HT-29 (cell line): ENCODE measurements around the gene FXN. TPM values are rescaled to one million over a fixed set of nuclear protein-coding genes. Genes with fewer than 3 reads are reported as not detected.
"Not testable (repeated sequence)": the region's sequence is repeated elsewhere in the genome, so short reads cannot be mapped to it uniquely, and the experiment has no call there.

Source experiments
- DNase-seq: peaks from one replicate; pipeline ENCODE4 v3.0.0-alpha.2; 2015; ENCODE audit warnings: low spot score
- total RNA-seq: library from RNA; depleted of rRNA; stranded (reverse); fragments of >200 nt; shearing (Covaris generic); gene quantifications from 2 replicates; pipeline ENCODE4 v1.2.3, GENCODE V29; 2014

Gene FXN
- total RNA-seq, 1 experiment from 2014 or later, result 10.1 TPM

DNA sequence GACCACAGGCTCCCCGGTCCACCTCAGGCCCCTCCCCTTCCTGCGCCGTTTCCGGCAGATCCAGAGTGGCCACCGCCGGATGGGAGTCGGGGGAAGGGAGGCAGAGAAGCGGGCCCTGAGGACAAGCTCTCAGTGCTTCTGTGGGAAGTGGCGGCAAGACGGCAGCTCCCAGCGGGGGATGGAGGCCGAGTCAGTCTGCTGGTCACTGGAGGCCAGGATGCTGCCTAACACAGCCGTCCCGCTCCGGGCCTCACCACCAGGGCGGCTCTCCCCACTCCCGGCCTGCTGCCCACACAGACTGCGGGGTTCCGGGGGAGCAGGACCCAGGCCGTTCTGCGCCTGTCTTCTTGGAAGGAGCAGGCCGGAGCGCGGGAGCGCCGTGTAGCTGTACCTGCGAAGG, 31.4 kb downstream of the FXN start:
- no peak for DNase-seq

DNA sequence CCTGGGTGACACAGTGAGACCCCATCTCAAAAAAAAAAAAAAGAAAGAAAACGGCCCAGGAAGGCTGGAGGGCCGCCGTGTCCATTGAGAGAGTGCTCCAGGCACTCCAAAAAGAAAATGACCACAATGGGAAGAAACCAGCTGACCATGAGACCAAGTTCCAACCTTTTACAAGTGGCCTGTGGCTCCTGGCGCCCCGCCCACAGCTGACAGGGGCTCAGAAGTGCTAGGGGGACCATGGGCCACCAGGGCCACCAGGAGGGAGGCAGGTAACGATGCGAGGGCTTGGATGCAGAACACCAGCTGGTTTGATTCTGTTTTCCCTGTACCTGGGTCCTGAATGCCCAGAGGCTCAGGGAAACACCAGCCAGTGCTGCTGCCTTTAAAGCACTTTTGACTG, 34.6 kb downstream of the FXN start:
- no peak for DNase-seq

DNA sequence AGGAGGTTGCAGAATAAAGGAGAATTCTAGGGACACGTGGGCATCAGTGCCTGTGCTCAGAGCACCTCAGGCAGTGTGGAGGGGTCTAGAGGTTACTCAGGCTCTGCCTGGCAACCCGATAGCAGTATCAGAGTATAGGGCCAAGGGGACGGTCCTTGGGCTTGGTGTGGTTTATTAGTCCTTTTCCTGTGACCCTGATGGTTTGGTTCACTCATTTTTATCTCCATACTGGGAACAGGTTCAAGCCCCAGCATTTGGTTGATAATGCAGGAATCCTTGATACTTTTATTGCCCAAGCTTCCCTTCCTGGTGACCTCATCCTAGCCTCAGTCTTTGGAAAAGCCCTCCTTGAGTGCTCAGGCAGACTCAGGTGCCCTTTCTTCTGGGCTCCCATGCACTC, 35.5 kb downstream of the FXN start:
- DNase-seq, result no peak

DNA sequence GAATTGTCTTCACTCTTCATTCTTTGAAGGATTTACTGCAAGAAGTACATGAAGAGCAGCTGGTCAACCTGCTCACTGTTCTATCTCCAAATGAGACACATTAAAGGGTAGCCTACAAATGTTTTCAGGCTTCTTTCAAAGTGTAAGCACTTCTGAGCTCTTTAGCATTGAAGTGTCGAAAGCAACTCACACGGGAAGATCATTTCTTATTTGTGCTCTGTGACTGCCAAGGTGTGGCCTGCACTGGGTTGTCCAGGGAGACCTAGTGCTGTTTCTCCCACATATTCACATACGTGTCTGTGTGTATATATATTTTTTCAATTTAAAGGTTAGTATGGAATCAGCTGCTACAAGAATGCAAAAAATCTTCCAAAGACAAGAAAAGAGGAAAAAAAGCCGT, 37.6 kb downstream of the FXN start:
- DNase-seq, result no peak

DNA sequence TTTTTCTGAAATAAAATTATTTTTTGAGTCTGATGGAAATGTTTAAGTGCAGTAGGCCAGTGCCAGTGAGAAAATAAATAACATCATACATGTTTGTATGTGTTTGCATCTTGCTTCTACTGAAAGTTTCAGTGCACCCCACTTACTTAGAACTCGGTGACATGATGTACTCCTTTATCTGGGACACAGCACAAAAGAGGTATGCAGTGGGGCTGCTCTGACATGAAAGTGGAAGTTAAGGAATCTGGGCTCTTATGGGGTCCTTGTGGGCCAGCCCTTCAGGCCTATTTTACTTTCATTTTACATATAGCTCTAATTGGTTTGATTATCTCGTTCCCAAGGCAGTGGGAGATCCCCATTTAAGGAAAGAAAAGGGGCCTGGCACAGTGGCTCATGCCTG, 39.2 kb downstream of the FXN start:
- DNase-seq, result no peak

DNA sequence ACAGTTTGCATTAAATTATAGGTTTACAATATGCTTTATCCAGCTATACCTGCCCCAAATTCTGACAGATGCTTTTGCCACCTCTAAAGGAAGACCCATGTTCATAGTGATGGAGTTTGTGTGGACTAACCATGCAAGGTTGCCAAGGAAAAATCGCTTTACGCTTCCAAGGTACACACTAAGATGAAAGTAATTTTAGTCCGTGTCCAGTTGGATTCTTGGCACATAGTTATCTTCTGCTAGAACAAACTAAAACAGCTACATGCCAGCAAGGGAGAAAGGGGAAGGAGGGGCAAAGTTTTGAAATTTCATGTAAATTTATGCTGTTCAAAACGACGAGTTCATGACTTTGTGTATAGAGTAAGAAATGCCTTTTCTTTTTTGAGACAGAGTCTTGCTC, 41.0 kb downstream of the FXN start:
- no peak for DNase-seq

DNA sequence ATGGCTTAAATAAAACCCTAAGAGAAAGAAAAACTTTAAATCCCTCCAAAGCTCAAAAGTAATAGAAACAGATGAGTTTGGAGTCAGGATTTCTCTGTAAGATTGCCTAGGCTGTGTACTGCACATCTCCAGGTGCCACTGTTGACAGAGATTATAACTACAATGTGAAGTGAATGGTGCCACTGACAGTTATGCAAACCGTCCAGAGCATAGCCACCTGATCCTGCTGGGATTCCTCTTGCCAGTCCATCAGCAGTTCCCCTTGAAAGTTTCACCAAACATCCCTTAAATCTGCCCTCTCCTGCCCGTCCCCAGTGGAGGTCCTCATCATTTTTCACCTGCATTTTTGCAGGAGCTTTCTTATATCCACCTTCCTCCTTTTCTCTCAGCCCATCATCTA, 42.5 kb downstream of the FXN start:
- no peak for DNase-seq

DNA sequence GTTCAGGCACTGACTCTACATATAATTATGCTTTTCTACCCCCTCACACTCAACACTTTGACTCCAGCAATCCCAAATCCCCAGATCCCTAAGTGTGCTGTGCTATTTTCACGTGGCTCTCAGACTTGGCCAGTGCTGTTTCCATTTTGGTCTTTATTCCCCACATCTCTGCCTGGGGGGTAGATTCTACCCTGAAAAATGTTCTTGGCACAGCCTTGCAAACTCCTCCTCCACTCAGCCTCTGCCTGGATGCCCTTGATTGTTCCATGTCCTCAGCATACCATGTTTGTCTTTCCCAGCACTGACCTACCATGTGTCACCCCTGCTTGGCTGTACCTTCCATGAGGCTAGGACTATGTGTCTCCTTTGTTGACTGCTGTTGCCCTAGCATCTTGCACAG, 43.0 kb downstream of the FXN start:
- DNase-seq, result no peak

DNA sequence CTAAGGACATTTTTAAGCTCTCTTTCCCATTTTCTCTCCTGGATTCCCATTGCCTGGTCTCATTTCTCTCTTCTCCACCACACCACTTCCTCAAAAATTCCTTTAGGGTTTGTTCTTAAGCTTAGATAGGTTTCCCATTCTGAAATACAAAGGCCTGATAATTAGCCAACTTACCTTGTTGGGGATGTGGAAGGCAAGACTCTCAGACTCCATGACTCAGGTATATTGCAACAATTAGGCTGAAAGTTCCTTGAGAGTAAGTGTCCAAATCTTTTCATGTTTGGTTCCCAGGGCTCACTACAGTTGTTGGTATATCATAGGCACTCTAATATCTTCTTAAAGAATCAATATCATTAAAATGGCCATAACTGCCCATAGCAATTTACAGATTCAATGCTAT, 43.6 kb downstream of the FXN start:
- DNase-seq, result no peak

DNA sequence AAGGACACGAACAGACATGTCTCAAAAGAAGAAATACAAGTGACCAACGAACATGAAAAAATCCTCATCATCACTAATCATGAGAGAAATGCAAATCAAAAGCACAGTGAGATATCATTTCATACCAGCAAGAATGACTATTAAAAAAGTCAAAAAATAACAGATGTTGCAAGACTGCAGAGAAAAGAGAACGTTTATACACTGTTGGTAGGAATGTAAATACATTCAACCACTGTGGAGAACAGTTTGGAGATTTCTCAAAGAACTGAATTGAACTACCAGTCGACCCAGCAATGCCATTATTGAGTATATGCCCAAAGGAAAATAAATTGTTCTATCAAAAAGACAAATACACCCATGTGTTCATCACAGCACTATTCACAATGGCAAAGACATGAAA, 45.7 kb downstream of the FXN start:
- DNase-seq, result no peak

DNA sequence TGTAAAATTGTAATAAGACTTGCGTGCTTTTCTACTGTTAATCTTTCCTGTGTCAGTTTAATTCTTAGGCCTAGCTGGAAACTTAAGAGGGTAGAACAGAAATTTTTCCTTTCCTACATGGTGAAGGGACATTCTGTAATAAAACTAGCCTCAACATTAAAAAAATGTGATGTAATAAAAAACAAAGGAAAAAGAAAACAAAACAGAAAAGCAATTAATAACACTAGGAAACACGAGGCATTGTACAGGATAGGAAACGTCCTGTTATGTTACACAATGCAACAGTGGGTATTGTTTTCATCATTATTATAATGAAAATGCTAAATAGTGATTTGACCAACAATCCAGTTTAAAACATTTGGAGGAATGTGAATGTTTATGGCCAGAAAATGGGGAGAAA, 47.8 kb downstream of the FXN start:
- DNase-seq, result no peak

DNA sequence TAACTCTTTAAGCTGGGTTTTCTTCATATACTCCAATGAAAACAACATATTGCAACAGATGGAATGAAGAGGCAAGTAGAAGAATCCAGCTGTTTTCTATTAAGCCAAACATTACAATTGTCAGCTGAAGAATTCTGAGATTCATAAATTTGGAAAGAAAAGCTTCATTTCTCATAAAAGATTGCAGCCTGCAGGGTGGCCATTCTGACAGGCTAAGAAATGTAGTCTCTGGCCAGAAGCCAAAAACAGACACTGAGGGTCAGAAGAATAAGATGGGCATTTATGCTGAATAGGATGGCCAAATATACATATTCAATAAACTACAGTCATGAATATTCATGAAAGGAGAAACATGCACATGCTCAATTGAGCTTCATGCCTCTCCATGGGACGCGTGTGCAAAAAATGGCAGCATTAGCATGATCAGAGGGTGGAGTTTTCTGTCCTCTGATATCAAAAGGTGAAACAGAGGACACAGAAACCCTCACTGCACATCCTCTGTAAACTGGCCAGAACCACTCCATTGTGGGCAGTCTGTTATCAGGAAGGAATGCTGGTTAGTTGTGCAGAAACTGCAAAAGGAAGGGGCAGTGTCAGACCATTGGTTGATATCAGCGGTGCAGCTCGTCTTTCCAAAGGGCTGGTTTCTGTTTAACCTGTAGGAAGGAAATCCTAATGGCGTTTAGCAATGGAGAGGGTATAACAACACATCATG, 50.2 kb downstream of the FXN start:
- DNase-seq, result peak; percentile 5

DNA sequence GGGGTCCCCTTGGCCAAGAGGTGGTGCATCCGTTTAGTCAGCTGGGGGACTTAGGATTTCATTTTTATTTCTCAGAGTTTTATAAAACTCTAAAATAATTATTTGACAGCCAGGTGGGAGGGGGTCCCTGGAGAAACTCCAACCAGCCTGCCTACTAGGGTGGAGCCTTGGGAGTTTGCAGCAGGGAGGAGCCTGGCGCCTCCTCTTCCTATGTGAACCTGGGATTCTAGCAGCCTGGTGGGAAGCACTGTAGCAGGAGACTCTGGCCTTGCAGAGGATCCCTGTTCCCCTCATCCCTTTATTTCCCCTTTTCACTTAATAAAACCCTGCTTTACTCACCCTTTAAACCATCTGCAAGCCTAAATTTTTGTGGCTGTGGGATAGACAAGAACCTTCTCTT, 50.8 kb downstream of the FXN start:
- DNase-seq, result peak; percentile 25

DNA sequence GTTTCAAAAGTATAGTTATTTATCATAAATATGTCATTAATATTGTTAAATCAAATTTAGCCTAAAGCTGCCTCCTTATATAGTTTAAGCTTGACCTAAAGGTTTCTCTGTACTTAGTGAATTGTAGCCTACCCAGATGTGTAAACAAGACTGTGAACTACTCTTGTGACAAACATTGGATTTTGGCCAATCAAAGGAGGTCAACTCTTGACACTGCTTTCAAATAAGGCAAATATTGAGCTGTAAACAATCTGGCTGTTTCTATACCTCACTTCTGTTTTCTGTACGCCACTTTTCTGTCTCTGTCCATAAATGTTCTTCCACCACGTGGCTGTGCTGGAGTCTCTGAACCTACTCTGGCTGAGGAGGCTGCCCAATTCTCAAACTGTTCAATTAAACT, 51.2 kb downstream of the FXN start:
- peak; percentile 23 for DNase-seq

DNA sequence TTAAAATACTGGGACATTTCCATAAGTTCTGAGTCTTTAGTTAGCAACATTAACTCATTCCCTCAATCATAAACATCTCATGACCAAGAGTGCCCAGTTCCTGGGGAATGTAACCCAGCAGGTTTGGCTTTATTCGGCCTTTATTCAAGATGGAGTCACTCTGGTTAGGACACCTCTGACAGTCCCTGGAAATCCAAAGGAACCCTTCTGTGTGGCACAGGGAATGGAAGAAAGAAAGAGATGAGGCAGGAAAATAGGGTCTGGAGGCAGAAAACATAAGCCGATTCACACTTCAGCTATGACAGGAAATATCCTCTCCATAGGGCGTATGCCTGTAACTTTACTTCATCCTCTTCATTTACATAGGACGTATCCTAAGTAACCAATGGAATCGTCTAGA, 53.5 kb downstream of the FXN start:
- DNase-seq, result no peak

DNA sequence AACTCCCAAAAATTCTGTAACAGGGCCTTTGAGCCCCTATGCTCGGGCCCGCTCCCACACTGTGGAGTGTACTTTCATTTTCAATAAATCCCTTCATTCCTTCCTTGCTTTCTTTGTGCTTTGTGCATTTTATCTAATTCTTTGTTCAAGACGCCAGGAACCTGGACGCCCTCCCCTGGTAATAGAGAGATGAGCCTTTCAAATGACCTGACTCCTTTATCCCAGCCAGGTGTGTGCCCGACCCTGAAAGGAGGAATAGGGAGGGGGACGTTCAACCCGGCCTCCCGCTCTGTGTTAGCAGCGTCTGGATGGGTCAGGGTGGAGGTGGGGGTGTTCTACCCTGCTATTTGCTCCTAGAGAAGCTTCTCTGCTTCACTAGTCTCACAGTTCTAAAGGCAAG, 53.9 kb downstream of the FXN start:
- DNase-seq, result no peak

DNA sequence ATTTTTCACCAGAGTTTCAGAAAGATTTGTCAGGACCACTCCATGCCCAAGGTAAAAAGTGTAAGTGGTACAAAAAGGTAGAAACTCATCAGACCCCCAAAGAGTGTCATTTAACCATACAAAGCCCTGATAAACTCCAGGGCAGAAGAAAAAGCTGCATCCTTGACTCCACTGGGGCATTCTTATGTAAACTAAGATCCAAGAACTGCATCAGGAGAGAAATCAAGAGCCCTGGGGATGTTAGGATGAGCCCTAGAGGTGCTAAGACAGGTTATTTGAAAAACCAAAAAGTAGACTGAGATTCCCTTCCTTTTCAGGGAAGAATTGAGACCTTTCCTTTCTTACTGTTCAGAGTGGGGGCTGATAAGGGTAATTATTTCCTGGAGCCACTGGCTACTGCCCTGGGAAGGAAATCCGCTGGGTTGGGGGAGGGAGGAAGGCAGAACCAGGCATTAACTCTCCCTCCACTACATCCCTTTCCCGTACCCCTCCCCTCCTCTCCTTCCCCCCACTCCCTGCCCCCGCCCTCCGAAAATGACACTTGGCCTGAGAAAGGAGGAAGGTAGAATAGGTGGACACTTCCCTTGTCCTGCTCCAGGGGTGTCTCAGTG, 54.7 kb downstream of the FXN start:
- no peak for DNase-seq

DNA sequence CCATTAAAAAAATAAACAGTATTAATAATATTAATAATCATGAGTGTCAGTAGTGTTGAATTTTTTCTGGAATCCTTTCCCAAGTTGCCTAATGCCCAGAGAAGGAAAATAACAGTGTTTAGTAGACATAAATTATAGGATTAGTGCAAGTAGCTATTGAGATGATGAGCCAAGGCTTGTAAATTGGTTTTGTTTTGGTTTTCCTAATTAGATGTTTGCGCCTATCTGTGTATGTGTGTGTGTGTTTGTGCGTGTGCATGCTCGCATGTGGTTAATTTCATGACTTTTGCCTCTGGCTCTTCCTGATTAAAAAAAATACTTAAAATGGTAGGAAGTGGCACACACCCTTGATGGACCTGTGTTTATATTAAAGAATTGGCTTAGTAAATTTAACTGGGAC, 55.4 kb downstream of the FXN start:
- DNase-seq, result no peak

DNA sequence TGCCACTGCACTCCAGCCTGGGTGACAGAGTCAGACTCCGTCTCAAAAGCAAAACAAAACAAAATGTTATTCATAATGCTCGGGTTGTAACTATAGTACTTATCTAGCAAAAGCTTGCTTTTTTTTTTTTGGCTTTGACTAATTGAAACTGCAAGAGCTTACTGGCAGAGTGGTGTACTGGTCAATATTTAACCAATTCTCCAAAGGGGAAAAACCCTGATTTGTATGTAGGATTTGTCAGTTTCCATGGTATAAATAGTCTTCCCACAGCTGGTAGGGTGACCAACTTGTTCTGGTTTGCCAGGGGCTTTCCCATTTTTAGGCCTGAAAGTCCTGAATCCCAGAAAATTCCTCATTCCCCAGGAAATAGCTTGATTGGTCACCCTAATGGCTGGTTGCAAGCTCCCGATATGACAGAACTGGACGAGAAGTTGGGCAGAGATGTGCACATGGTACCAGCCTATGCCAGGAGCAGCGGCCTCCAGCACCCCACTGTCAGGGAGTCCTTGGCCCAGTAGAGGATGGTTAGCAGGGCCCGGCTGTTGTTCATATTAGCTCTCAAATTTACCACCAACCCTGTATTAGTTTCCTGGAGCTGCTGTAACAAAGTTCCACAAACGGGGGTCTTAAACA, 58.0 kb downstream of the FXN start:
- no peak for DNase-seq

DNA sequence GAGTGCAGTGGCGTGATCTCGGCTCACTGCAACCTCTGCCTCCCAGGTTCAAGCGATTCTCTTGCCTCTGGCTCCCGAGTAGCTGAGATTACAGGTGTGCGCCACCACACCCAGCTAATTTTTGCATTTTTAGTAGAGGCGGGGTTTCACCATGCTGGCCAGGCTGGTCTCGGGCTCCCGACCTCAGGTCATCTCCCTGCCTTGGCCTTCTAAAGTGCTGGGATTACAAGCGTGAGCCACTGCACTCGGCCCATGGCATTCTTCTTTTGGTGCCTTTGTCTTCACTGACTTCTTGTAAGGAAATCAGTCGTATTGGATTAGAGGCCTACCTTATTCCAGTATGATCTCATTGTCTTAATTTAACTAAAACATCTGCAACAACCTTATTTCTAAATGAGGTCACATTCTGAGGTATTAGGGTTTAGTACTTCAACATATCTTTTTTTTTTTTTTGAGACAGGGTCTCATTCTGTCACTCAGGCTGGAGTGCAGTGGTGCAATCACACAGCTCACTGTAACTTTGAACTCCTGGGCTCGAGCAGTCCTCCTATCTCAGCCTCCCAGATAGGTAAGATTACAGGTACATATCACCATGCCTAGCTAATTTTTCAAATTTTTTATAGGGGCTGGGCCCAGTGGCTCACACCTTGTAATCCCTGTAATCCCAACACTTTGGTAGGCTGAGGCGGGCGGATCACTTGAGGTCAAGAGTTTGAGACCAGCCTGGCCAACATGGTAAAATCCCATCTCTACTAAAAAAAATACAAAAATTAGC, 59.0 kb downstream of the FXN start:
- DNase-seq, result not testable (repeated sequence)

DNA sequence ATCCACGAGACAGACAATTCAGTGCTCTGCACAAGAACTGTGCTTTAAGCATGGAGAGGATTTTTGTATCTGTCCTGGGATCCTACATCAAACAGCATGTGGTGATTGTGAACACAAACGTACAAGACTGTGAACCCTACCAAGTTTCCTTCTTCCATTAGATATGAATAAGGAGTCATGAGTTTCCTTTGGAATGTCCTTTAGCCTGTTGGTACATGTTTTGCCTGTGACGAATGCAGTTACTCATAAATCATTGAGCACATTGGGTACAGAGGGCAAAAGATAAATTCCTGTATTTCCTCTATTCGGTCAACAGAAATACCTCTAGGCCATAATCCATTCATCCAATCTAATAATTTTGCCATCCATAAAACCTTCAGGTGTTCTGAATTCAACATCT, 61.5 kb downstream of the FXN start:
- peak; percentile 82 for DNase-seq

DNA sequence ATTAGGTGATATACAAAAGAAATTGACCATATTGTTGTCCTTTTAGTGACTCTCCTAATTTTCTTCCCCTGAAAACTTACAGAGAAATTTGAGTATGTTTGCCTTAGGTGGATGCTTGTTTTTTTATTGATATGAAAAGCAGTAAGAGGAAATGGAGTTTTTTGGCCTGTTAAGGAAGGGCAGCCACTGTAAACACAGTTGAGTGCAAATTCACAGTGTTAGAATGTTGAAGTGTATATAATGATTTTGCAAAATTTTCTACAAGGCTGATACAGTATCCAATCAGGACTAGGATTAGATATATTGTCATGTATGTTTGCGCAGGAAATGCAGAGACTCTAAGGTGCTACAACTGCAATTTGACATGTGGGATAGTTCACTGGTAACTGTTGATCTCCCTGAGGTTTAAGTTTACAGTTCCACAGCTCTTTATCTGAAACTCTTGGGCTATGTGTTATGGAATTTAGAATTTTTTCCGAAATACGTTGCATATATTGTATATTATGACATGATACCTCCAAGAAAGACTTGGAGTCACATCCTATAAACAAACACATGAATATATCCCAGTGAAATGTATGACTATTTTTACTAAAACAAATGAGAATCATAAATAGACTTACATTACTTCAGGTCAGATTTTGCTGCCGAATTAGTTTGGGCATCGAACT, 62.5 kb downstream of the FXN start:
- no peak for DNase-seq
